GM18517 (cell line): Measurements from ENCODE around the gene ALG10B.

Source experiments
- ATAC-seq: cut with Tn5 transposase; IDR thresholded peaks from one replicate; pipeline ENCODE4 v1.9.1; 2021; ENCODE audit warnings: mild to moderate bottlenecking, moderate library complexity; ENCODE audit not compliant: unreplicated experiment

ALG10B gene

DNA sequence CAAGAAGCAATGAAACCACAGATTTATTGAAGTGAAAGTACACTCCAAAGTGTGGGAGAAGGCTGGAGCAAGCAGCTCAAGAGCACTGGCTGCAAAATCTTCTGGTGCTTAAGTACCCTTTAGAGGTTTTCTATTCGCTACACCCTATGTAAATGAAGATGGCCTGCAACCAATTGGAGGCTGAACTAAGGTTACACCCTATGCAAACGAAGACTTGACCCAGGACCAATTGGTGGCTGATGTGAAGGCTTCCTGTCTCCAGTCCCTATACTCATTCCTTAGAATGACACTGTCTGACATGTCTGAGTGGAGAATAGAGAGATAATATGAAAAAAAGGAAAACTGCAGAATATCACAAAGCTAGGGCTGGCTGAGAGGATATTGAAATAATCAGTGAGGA, 57.2 kb downstream of the ALG10B start:
- ATAC-seq = no peak

DNA sequence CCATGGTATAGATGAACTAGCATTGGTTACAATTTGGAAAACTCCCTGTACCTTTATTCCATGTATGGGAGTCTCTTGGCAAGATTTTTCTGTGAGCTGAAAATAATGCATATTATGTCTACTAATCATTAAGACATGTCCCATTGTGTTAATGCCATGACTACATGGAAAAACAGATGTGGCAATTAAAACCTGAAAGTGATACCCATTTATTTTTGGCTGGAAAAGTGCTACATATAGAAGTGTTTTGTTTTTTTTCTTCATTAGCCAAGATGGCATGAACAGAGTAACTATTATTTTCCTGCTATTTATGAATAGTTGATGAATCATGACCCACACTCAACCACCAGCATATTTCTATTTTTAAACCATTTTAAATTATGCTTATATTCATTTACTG, 58.2 kb downstream of the ALG10B start:
- no peak for ATAC-seq
